HG03135 (cell line): ENCODE results near the gene EFNA3.

Source experiments
- ATAC-seq: cut with Tn5 transposase; IDR thresholded peaks from one replicate; pipeline ENCODE4 v1.9.1; 2021; ENCODE audit warnings: mild to moderate bottlenecking, moderate library complexity; ENCODE audit not compliant: unreplicated experiment

EFNA3 gene

GRCh38 chr1:155048449-155049334, 29.9 kb upstream of the EFNA3 start:
- no peak for ATAC-seq

- no peak for ATAC-seq
Observed at GRCh38 chr1:155049651-155050559, 28.7 kb upstream of the EFNA3 start.

GRCh38 chr1:155050560-155051341, 27.9 kb upstream of the EFNA3 start, which contains the start of gene ADAM15:
ADAM15 (plus strand) TSS chr1:155051316; CDS start chr1:155051387, 71 bp downstream.
- ATAC-seq: peak; percentile 48

- ATAC-seq: peak; percentile 19
Observed at GRCh38 chr1:155051342-155051776, 27.3 kb upstream of the EFNA3 start.

- ATAC-seq: peak; percentile 5
Observed at GRCh38 chr1:155051777-155052398, 26.7 kb upstream of the EFNA3 start.

GRCh38 chr1:155052439-155053395, 25.9 kb upstream of the EFNA3 start:
- ATAC-seq: no peak

- no peak for ATAC-seq
Observed at GRCh38 chr1:155053531-155054105, 25.0 kb upstream of the EFNA3 start.

GRCh38 chr1:155057104-155057503, 21.5 kb upstream of the EFNA3 start:
- ATAC-seq: no peak

GRCh38 chr1:155057788-155058211, 20.8 kb upstream of the EFNA3 start:
- no peak for ATAC-seq

- ATAC-seq: no peak
Observed at GRCh38 chr1:155060736-155061135, 17.9 kb upstream of the EFNA3 start.

GRCh38 chr1:155061381-155062150, 17.1 kb upstream of the EFNA3 start:
- peak; percentile 42 for ATAC-seq

- ATAC-seq: no peak
Observed at GRCh38 chr1:155062151-155062686, 16.4 kb upstream of the EFNA3 start.

- no peak for ATAC-seq
Observed at GRCh38 chr1:155062702-155063411, 15.8 kb upstream of the EFNA3 start.

- ATAC-seq: peak; percentile 71
Observed at GRCh38 chr1:155063550-155064110, 15.0 kb upstream of the EFNA3 start, which contains the start of gene EFNA4. EFNA4 (plus strand) TSS chr1:155063740; CDS start chr1:155063824, 84 bp downstream.

- peak; percentile 10 for ATAC-seq
Observed at GRCh38 chr1:155064111-155064831, 14.4 kb upstream of the EFNA3 start.
